GM12878 (cell line): ENCODE results near the gene ACBD5. TPM values are rescaled to one million over a fixed set of nuclear protein-coding genes. Genes with fewer than 3 reads are reported as not detected.

ENCODE experiments used
- ATAC-seq: fragments of 200-7000 bp; cut with Tn5 transposase; 3 replicates; pipeline ENCODE4 v1.9.1; 2020; ENCODE audit warnings: mild to moderate bottlenecking, moderate library complexity
- BruUV-seq: library from RNA; stranded (reverse); fragments of 400-500 nt; replicated peaks from 2 replicates; lab custom pipeline; 2021; lab: Mats Ljungman, UMichigan
- CTCF ChIA-PET: fragments of 300-600 bp; sonication (Branson Sonifier 250); formaldehyde crosslinking; extraction: SDS; loops from one replicate; lab custom pipeline; 2021; ENCODE audit warnings: inconsistent platforms; lab: Yijun Ruan, JAX
- POLR2A ChIA-PET: fragments of 350-600 bp; formaldehyde crosslinking; extraction: SDS; loops from one replicate; lab custom pipeline; 2021; ENCODE audit warnings: inconsistent platforms; lab: Charles Lee
- RAD21 ChIA-PET: fragments of 300-600 bp; sonication (Branson Sonifier 250); formaldehyde crosslinking; loops from one replicate; lab custom pipeline; 2023; ENCODE audit warnings: antibody characterized with exemption; ENCODE audit not compliant: unreplicated experiment; lab: Charles Lee
- SMC1A ChIA-PET: fragments of 300-600 bp; sonication (Branson Sonifier 250); formaldehyde crosslinking; loops from one replicate; lab custom pipeline; 2023; ENCODE audit not compliant: unreplicated experiment, uncharacterized antibody; lab: Charles Lee
- DNase-seq: peaks from one replicate; pipeline ENCODE4 v3.0.0-alpha.2; 2011; ENCODE audit warnings: low read depth, low spot score
- FAIRE-seq: peaks from 3 replicates; lab custom pipeline; 2011; peaks lifted over from hg19 to GRCh38; lab: Jason Lieb, UNC
- H2AFZ ChIP-seq: 2 replicates; pipeline ENCODE4 v1.6.0; 2011; ENCODE audit warnings: low read depth, low read length, control low read depth; ENCODE audit not compliant: control insufficient read depth
- H3K27ac ChIP-seq: 2 replicates; pipeline ENCODE4 v1.5.1; 2011; ENCODE audit warnings: control low read depth; ENCODE audit not compliant: control insufficient read depth, insufficient read depth
- H3K27me3 ChIP-seq, 2 experiments: replicated peaks in 1 of 2; 2 replicates each; pipeline versions ENCODE4 v1.6.0 to v1.6.1; 2011; ENCODE audit warnings: low read length in 1 of 2; ENCODE audit not compliant: control insufficient read depth in 2 of 2, insufficient read depth in 2 of 2
- H3K36me3 ChIP-seq, 2 experiments: 2 replicates each; pipeline ENCODE4 v1.5.1; 2011; ENCODE audit warnings: low read length in 1 of 2; ENCODE audit not compliant: control insufficient read depth in 2 of 2, insufficient read depth in 2 of 2
- H3K4me1 ChIP-seq: 2 replicates; pipeline ENCODE4 v1.6.1; 2011; ENCODE audit warnings: mild to moderate bottlenecking, low read length, moderate library complexity, mixed read lengths; ENCODE audit not compliant: control insufficient read depth, insufficient read depth
- H3K4me2 ChIP-seq: 2 replicates; pipeline ENCODE4 v1.6.0; 2011; ENCODE audit warnings: control low read depth; ENCODE audit not compliant: control insufficient read depth, insufficient read depth
- H3K4me3 ChIP-seq: fragments of 200-600 bp; sonication (generic); 2 replicates; pipeline ENCODE4 v1.5.1; 2016
- H3K79me2 ChIP-seq: 2 replicates; pipeline ENCODE4 v1.6.0; 2011; ENCODE audit warnings: low read length; ENCODE audit not compliant: control insufficient read depth, insufficient read depth
- H3K9ac ChIP-seq: 2 replicates; pipeline ENCODE4 v1.8.0; 2011; ENCODE audit warnings: low read length, control low read depth, mixed read lengths; ENCODE audit not compliant: control insufficient read depth, insufficient read depth
- H3K9me3 ChIP-seq: replicated peaks from 3 replicates; pipeline ENCODE4 v1.5.1; 2011; ENCODE audit warnings: mild to moderate bottlenecking, low read length; ENCODE audit not compliant: control insufficient read depth, insufficient read depth
- H4K20me1 ChIP-seq: 2 replicates; pipeline ENCODE4 v1.6.0; 2011; ENCODE audit not compliant: control insufficient read depth, insufficient read depth
- CHD1 ChIP-seq: IDR thresholded peaks from 2 replicates; pipeline ENCODE4 v1.6.1; 2012; ENCODE audit warnings: low read depth, low read length, improper control_type of control experiment
- EED ChIP-seq: sonication (generic); IDR thresholded peaks from 2 replicates; pipeline ENCODE4 v1.6.1; 2016; ENCODE audit warnings: antibody characterized with exemption, low read depth
- ETV6 ChIP-seq, 2 experiments: fragments of 450-650 bp in 1 of 2; IDR thresholded peaks in 1 of 2; conservative IDR thresholded peaks in 1 of 2; 2 replicates each; pipeline ENCODE4 v1.6.1; 2014; ENCODE audit warnings: antibody characterized with exemption in 1 of 2, borderline replicate concordance in 1 of 2, low read depth in 1 of 2, mild to moderate bottlenecking in 1 of 2, moderate library complexity in 1 of 2
- FOXM1 ChIP-seq: IDR thresholded peaks from 2 replicates; pipeline ENCODE4 v1.6.1; 2012; ENCODE audit warnings: low read depth, mild to moderate bottlenecking, inconsistent platforms, low read length, moderate library complexity
- IRF4 ChIP-seq: IDR thresholded peaks from 2 replicates; pipeline ENCODE4 v1.6.1; 2011; ENCODE audit warnings: low read depth, low read length
- KAT2A ChIP-seq: conservative IDR thresholded peaks from 2 replicates; pipeline ENCODE4 v1.6.1; 2011; ENCODE audit warnings: low read depth, low read length; ENCODE audit not compliant: control insufficient read depth
- KDM1A ChIP-seq: fragments of 200-600 bp; sonication (generic); IDR thresholded peaks from 2 replicates; pipeline ENCODE4 v1.6.1; 2016; ENCODE audit warnings: borderline replicate concordance
- LARP7 ChIP-seq: fragments of 450-650 bp; IDR thresholded peaks from 2 replicates; pipeline ENCODE4 v1.6.1; 2017; ENCODE audit warnings: mild to moderate bottlenecking
- MAX ChIP-seq: IDR thresholded peaks from 2 replicates; pipeline ENCODE4 v1.6.1; 2012; ENCODE audit warnings: low read depth, low read length, improper control_type of control experiment
- MEF2A ChIP-seq: IDR thresholded peaks from 2 replicates; pipeline ENCODE4 v1.6.1; 2011; ENCODE audit warnings: low read depth, mild to moderate bottlenecking, low read length, moderate library complexity; ENCODE audit not compliant: insufficient read depth
- NFXL1 ChIP-seq: fragments of 450-650 bp; IDR thresholded peaks from 2 replicates; pipeline ENCODE4 v1.6.1; 2017; ENCODE audit warnings: antibody characterized with exemption, mild to moderate bottlenecking, borderline replicate concordance
- NKRF ChIP-seq: fragments of 450-650 bp; conservative IDR thresholded peaks from 2 replicates; pipeline ENCODE4 v1.6.1; 2017; ENCODE audit warnings: mild to moderate bottlenecking, moderate library complexity
- PAX5 ChIP-seq: IDR thresholded peaks from 2 replicates; pipeline ENCODE4 v1.6.1; 2011; ENCODE audit warnings: low read depth, low read length, borderline replicate concordance
- SREBF2 ChIP-seq: IDR thresholded peaks from 2 replicates; pipeline ENCODE4 v1.6.1; 2012; ENCODE audit warnings: mild to moderate bottlenecking, low read length
- TBL1XR1 ChIP-seq: IDR thresholded peaks from 2 replicates; pipeline ENCODE4 v1.6.1; 2012; ENCODE audit warnings: low read depth, low read length, improper control_type of control experiment
- TCF7 ChIP-seq: IDR thresholded peaks from 2 replicates; pipeline ENCODE4 v1.6.1; 2014; ENCODE audit warnings: antibody characterized with exemption, borderline replicate concordance
- ZBTB40 ChIP-seq: fragments of 450-650 bp; IDR thresholded peaks from 2 replicates; pipeline ENCODE4 v1.6.1; 2016; ENCODE audit warnings: mild to moderate bottlenecking, moderate library complexity, borderline replicate concordance
- ZNF622 ChIP-seq: fragments of 450-650 bp; IDR thresholded peaks from 2 replicates; pipeline ENCODE4 v1.6.1; 2017; ENCODE audit warnings: mild to moderate bottlenecking, inconsistent platforms
- WGBS: methylation state at CpG from one replicate; pipeline ENCODE4 v1.1.6; 2016; ENCODE audit warnings: low lambda C conversion rate; ENCODE audit not compliant: insufficient replicate concordance, insufficient coverage; ENCODE audit errors: missing lambda C conversion rate; 5-methylcytosine and 5-hydroxymethylcytosine counted together
- in situ Hi-C: fragments of 300-500 bp; cut with MboI; formaldehyde crosslinking; loops from 9 replicates; pipeline ENCODE4 v1.14.3; 2018; ENCODE audit warnings: mixed read lengths
- intact Hi-C: fragments of 100-400 bp; cut with micrococcal nuclease; formaldehyde crosslinking; loops from one replicate; pipeline ENCODE4 v1.14.2; 2022; ENCODE audit not compliant: unreplicated experiment
- polyA plus RNA-seq, 11 experiments: library from polyadenylated mRNA; depleted of rRNA in 4 of 11; unstranded in 6 of 11; stranded (reverse) in 5 of 11; fragments of >200 nt; fragmentation: Nextera tagmentation in 4 of 11; fragmentation: Illumina TruSeq in 1 of 11; extraction: Ambion mirVana in 4 of 11; extraction: Trizol in 1 of 11; gene quantifications; 1 replicate in 1 of 11; 2 replicates in 10 of 11; pipeline versions ENCODE4 v1.2.1 to v1.2.3, GENCODE V29; 2011 to 2016; ENCODE audit warnings: inconsistent platforms in 2 of 11, missing spikeins in 2 of 11, low read depth in 1 of 11
- total RNA-seq, 4 experiments: library from RNA; depleted of rRNA in 3 of 4; stranded (reverse); fragments of >200 nt in 3 of 4; fragmentation: Illumina TruSeq in 1 of 4; extraction: Trizol in 1 of 4; gene quantifications; 2 replicates each; pipeline versions ENCODE4 v1.2.1 to v1.2.3, GENCODE V29; 2013 to 2021

Gene ACBD5
- total and polyA plus RNA-seq, 10 of the 15 experiments (the other 5 are each of a cell fraction or from before 2014, with no cell fraction given), result 2.4 to 22.3 (median 12.4) TPM

GRCh38 chr10:27248215-27248614 lies 7.6 kb upstream of the ACBD5 start:
- RAD21 ChIA-PET, result no interaction called here
- DNase-seq (no peak), ATAC-seq (no peak)
- peaks cover 6% of the 10 kb centered on the region for H3K79me2 ChIP-seq
- in situ Hi-C loops, result loop anchor here (10.0 kb wide), 2 partner anchors 257 to 1287 kb away; partner anchors contain the start of genes RAB18 and WAC
- H3K4me3 ChIP-seq, result no peak overlapping the region
- SMC1A ChIA-PET, result no interaction called here
- no peak overlapping the region for H3K4me2 ChIP-seq
- no peak overlapping the region for H3K27ac ChIP-seq
- WGBS, result 34% methylated on average over 4 of the region's 4 CpGs
- no peaks in the 10 kb centered on the region for H4K20me1 ChIP-seq
- no peaks in the 10 kb centered on the region for H3K27me3 ChIP-seq
- CTCF ChIA-PET, result interaction anchor here (0.8 to 1.3 kb wide), 2 partner anchors 24 to 37 kb away, joined by 3 to 6 read pairs; no protein-coding TSS in a partner anchor
- H3K4me1 ChIP-seq, result peaks cover 3% of the 10 kb centered on the region; the same call in 1 of the 2 replicates
- TF ChIP-seq ETV6 (conservative IDR thresholded peaks at IDR 0.05 in 1 of 2, IDR thresholded peaks at IDR 0.05 in 1 of 2; ENCODE audit: borderline replicate concordance in 1 of 2, low read depth in 1 of 2) (no peak), TCF7 (no peak), CHD1 (no peak), EED (no peak), ZBTB40 (no peak), KAT2A (no peak), KDM1A (no peak), PAX5 (no peak), MEF2A (no peak), TBL1XR1 (no peak), FOXM1 (no peak), NKRF (no peak), NFXL1 (no peak), MAX (no peak), ZNF622 (no peak), SREBF2 (no peak), LARP7 (no peak), IRF4 (no peak)
- TF ChIP-seq, all 136 proteins: peak for 0
- BruUV-seq, result no TSS peak
- no peak overlapping the region for H2AFZ ChIP-seq
- no peak overlapping the region for H3K9ac ChIP-seq
- POLR2A ChIA-PET, result no interaction called here
- no peaks in the 10 kb centered on the region for H3K9me3 ChIP-seq
- intact Hi-C loops, result no loop called here
- FAIRE-seq, result no peak
- no peaks in the 10 kb centered on the region for H3K36me3 ChIP-seq
